GM12878 (cell line): ENCODE data around the gene FAT1.

Experiments used
- BHLHE40 ChIP-seq, 2 experiments: fragments of 450-650 bp in 1 of 2; IDR thresholded peaks; 2 replicates each; pipeline ENCODE4 v1.6.1; 2011 to 2017; ENCODE audit warnings: low read depth in 2 of 2, borderline replicate concordance in 1 of 2, improper control_type of control experiment in 1 of 2, low read length in 1 of 2, mild to moderate bottlenecking in 1 of 2
- CBX3 ChIP-seq: fragments of 200-600 bp; sonication (generic); IDR thresholded peaks from 2 replicates; pipeline ENCODE4 v1.6.1; 2016; ENCODE audit warnings: low read depth, borderline replicate concordance
- ESRRA ChIP-seq: IDR thresholded peaks from 2 replicates; pipeline ENCODE4 v1.6.1; 2012; ENCODE audit warnings: mild to moderate bottlenecking, low read length, improper control_type of control experiment
- HCFC1 ChIP-seq: fragments of 150-350 bp; IDR thresholded peaks from 2 replicates; pipeline ENCODE4 v1.6.1; 2014; ENCODE audit warnings: low read length
- JUND ChIP-seq: IDR thresholded peaks from 2 replicates; pipeline ENCODE4 v1.6.1; 2012; ENCODE audit warnings: low read depth, mild to moderate bottlenecking, low read length, improper control_type of control experiment, moderate library complexity
- POLR2AphosphoS5 ChIP-seq: IDR thresholded peaks from 2 replicates; pipeline ENCODE4 v1.6.1; 2011; ENCODE audit warnings: mild to moderate bottlenecking, low read length, inconsistent platforms
- RCOR1 ChIP-seq: conservative IDR thresholded peaks from 2 replicates; pipeline ENCODE4 v1.6.1; 2012; ENCODE audit warnings: low read depth, low read length, improper control_type of control experiment
- TAF1 ChIP-seq: IDR thresholded peaks from 2 replicates; pipeline ENCODE4 v1.6.1; 2011; ENCODE audit warnings: mild to moderate bottlenecking, low read depth, low read length, borderline replicate concordance

- no peak for TF ChIP-seq TAF1
- TF ChIP-seq HCFC1, result no peak
- TF ChIP-seq JUND, result no peak
- no peak for TF ChIP-seq POLR2AphosphoS5
- no peak for TF ChIP-seq CBX3
- no peak for TF ChIP-seq RCOR1
- no peak for TF ChIP-seq ESRRA
- TF ChIP-seq BHLHE40 (IDR thresholded peaks at IDR 0.05; ENCODE audit: borderline replicate concordance in 1 of 2, low read depth in 2 of 2, low read length in 1 of 2), result no peak
These were observed 20.1 kb downstream of the FAT1 start for GRCh38 chr4:186703510-186703909.
